ENCODE measurements around the gene ANP32B.

Gene ANP32B

DNA sequence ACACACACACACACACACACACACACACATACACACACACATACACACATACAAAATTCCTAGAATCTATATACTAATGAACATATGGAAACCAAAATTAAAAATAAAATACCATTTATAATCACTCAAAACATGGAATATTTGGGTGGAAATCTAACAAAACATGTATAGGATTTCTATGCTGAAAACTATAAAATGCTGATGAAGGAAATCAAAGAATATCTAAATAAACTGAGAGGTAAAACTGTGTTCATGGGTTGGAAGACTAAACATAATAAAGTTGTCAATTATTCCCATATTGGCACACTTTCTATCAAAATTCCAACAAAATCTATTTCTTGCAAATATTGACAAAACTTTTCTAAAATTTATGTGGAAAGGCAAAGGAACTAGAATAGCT is 48.0 kb downstream of the ANP32B start:
- DNase-seq (ENCODE audit: low read depth): no peak

DNA sequence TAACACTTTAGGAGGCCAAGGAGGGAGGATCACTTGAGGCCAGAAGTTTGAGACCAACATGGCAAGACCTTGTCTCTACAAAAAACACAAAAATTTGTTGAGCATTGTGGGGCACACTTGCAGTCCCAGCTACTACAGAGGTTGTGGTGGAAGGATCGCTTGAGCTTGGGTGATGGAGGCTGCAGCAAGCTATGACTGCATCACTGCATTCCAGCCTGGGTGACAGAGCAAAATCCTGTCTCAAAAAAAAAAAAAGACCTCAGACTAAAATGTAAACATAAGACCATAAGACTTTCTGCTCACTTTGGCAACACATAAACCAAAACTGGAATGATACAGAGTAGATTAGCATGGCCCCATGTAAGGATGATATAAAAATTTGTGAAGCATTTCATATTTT is 48.8 kb downstream of the ANP32B start:
- DNase-seq (ENCODE audit: low read depth): no peak

DNA sequence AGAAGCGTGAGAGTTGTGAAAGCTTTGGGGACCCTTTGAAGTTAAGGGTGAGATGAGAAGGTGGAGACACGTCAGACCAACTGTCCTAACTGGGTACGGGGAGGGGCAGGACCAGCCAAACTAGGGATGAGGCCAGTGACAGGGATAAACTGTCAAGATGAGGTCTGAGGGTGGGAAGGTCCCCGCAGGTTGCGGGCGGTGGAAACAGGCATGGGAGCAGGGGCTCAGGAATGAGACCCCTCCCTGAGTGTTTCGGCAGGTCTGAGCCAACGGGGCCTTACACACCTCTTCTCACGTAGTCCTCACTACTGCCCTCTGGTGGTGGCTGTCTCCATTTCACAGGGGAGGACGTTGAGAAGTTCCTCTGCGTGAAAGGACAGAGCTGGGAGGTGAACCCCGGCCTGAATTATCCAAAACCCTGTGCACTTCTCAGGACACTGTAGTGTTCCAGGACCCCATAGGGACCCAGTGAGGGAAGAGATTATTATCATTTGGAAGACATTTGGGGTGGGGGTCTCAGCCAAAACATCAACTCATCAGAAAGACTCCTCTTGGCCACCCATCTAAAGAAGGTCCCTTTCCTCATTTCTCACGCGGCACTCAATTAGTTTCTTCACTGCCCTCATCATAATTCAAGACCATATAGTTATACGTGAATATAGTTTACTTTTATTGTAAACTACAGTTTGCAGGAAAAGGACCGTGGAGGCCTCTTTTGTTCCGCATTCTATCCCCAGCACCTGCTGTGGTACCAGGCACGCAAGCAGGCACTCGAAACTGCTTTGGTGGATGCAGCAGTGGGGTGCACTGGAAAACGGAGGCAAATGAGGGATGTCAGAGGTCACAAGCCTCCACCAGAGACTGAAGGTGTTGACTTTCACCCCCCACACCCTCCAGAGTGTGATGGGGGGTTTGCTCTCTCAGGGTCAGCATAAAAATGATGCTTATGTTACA is 51.7 kb downstream of the ANP32B start:
- no peak for DNase-seq (ENCODE audit: low read depth)

DNA sequence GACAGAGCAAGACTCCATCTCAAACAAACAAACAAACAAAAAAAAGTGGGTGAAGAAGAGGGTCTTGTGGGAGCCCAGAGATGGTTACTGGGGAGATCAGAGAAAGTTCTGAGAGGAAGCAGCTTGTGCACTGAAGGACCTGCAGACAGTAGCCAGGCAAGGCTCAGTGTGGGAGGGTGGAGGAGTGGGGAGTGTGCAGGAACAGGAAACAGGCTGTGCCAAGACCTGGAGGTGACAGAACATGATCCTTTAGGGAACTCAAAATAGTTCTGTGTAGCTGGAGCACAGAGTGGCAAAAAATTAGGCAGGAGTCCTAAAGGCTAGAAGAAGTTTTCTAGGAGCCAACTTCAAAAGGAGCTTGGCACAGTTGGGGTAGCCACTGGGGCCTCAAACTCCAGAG is 54.2 kb downstream of the ANP32B start:
- DNase-seq (ENCODE audit: low read depth): no peak

DNA sequence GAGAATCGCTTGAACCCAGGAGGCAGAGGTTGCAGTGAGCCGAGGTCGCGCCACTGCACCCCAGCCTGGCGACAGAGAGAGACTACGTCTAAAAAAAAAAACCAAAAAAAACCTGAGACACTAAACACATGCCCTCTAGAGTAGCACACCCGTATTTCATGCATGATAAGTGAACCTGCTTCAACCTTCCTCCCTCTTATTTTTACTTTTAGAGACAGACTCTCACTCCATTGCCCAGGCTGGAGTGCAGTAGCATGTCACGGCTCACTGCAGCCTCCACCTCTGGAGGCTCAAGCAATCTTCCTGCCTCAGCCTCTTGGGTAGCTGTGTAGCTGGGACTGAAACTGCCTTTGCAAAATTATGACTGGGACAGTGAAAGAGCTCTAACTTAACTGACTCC is 55.8 kb downstream of the ANP32B start:
- DNase-seq (ENCODE audit: low read depth): no peak

DNA sequence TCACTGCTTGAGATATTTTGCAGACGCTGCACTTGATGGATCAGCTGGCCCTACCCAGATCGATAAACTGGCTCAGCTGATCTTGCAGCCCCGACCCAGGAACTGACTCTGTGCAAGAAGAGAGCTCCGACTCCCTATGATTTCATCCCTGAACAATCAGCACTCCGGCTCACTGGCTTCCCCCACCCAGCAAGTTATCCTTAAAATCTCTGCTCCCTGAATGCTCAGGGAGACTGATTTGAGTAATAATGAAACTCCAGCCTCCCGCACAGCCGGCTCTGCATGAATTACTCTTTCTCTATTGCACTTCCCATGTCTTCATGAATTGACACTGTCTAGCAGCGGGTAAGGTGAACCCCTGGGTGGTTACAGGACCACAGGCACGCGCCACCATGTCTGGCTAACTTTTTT is 56.5 kb downstream of the ANP32B start:
- DNase-seq (ENCODE audit: low read depth): no peak

DNA sequence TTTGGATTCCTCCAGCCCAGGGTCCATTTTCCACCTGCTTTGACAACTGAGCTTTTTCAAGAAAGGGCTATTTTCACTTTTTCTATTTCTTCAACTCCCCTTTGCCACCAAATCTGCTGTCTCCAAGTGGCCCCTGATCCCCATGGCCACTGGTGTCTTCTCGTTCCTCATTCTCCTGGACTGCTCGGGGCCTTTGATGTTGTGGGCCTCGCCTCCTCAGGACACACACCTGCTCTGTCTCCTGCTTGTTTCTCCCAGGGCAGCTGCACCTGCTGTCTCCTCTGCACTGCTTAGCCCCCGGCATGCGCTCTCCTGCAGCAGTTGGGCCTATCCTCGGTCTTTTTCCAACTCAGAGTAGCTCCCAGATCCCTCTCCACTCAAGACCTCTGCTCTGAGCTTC is 57.1 kb downstream of the ANP32B start:
- no peak for DNase-seq (ENCODE audit: low read depth)

DNA sequence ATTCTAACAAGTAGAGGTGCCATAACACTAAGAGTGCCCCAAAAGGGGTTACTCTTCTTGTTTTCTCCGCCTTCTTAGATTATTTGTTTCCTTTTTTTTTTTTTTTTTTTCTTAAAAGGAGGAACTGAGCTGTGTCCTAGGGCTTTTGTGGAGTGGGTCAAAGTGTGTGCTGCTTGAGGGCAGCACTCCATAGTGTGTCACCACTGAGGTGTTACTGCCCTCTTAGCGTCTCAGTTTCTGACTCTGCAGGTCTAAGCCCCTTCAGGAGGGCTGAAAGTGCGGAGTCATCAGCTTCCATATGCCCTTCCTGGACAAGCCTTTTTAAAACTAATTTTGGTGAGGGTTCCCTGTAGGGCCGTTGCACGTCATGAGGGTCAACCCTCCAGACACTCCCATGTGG is 60.8 kb downstream of the ANP32B start:
- DNase-seq (ENCODE audit: low read depth): no peak

DNA sequence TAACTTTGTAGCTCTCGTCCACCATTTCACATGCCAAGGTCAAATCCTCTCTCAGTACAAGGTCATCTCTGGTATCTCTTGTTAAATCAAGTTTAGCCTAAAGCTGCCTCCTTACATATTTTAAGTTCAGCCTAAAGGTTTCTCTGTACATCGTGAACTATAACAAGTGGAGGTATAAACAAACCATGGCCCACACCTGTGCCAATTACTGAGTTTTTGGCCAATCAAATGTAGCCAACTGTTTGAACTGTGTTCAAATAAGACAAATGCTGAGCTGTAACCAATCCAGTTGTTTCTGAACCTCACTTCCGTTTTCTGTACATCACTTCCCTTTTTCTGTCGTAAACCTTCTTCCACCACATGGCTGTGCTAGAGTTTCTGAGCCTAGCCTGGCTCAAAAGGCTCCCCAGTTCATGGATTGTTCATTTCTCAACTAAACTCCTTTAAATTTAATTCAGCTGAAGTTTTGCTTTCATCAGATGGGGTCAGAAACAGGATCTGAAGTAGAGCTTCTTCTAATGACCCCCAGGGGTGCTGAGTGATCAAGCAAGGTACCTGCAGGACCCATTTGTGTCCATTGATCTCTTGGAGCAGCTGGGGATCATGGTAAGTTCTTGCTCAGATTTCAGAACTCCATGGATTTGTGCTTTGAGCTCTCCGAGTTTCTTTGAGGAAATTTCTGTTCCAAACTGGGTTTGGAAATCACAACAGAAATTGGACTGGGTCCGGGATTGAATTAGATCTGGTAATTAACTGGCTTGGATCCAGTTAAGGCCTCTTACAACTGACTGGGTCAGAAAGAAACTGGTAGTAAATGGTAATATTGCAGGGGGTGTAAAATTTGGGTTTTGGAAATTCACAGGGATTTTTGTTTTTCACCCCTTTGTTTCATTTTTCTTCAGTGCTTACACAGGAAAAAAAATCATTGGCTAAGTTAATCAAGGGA is 62.4 kb downstream of the ANP32B start:
- DNase-seq (ENCODE audit: low read depth): no peak

DNA sequence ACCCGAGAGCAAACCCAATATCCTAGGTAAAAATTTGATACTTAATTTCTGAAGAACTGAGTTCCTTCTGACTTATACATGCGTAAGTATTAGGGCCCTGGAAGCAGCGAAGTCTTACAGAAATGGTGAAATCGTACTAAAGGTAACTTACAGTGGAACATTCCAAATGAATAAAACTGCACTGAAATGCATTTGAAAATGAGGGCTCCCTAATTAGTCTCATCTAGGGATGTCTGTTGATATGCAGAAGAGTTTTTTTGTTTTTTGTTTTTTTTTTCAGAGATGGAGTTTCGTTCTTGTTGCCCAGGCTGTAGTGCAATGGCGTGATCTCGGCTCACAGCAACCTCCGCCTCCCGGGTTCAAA is 63.0 kb downstream of the ANP32B start:
- no peak for DNase-seq (ENCODE audit: low read depth)

DNA sequence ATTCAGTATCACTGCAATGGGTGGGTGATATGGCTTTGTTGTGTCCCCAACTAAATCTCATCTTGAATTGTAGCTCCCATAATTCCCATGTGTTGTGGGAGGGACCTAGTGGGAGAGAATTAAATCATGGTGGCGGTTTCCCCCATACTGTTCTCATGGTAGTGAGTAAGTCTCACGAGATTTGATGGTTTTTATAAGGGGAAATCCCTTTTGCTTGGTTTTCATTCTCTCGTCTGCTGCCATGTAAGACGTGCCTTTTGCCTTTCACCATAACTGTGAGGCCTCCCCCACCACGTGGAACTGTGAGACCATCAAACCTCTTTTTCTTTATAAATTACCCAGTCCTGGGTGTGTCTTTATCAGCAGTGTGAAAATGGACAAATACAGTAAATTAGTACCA is 63.9 kb downstream of the ANP32B start:
- DNase-seq (ENCODE audit: low read depth): no peak

DNA sequence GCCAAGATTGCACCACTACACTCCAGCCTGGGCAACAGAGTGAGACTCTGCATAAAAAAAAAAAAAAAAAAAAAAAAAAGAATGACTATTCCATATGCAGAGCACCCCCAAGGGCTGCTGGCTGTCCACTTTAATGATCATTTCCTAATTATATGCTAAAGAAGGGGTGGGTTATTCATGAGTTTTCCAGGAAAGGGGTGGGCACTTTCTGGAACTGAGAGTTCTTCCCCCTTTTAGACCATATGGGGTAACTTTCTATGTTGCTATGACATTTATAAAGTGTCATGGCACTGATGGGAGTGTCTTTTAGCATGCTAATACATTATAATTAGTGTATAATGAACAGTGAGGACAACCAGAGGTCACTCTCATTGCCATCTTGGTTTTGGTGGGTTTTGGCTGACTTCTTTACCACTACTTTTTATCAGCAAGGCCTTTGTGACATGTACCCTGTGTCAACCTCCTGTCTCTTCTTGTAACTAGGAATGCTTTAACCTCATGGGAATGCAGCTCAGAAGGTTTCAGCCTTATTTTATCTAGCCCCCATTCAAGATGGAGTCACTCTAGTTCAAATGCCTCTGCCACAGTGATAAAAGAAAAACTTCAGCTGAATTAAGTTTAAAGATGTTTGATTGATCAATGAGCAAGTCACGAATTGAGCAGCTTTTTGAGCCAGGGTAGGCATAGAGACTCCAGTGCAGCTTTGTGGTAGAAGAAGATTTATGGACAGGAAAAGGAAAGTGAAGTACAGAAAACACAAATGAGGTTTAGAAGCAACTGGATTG is 66.3 kb downstream of the ANP32B start:
- DNase-seq (ENCODE audit: low read depth): no peak

DNA sequence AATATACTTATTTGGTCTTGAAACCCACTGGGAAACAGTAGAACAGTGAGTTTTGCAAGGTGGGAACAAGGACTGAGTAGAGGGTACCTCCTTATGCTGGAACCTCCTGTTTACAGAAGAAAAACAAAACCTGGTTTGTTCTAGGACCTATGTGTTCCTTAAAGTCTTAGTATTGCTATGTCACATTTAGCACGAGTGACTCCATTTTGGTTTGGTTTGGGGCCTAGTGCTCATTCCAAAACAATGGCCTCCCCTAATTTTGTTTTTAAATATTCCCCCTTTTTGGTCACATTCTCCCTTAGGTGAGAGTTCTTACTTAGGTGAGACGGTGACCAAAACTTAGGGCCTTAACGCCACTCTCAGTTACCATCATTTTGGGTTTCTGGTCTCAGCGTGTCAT is 67.2 kb downstream of the ANP32B start:
- DNase-seq (ENCODE audit: low read depth): no peak

DNA sequence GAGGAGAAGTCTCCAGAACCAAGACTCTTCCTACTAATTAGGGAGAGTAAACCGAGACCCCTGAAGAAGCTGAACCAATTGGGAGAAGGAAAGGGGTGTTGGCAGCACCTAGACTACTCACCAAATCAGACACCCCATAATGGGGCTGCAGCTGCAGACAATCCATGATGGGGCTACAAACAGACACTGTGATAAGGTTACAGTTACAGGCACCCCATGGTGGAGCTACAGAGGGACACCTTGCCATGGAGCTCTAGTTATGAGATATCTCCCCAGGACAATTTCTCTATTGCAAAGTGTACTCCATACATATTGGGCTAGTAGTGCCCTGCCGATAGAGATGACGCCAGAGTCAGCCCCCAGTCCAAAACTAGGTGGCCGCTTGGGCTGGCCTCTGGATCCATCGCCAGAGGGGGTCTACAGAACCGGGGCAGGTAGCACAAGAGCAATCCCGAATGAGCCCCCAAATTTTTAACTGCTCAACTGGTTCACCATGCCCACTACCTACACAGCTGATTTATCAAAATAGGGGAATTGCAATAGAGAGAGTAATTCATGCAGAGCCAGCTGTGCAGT is 71.3 kb downstream of the ANP32B start:
- no peak for DNase-seq (ENCODE audit: low read depth)

DNA sequence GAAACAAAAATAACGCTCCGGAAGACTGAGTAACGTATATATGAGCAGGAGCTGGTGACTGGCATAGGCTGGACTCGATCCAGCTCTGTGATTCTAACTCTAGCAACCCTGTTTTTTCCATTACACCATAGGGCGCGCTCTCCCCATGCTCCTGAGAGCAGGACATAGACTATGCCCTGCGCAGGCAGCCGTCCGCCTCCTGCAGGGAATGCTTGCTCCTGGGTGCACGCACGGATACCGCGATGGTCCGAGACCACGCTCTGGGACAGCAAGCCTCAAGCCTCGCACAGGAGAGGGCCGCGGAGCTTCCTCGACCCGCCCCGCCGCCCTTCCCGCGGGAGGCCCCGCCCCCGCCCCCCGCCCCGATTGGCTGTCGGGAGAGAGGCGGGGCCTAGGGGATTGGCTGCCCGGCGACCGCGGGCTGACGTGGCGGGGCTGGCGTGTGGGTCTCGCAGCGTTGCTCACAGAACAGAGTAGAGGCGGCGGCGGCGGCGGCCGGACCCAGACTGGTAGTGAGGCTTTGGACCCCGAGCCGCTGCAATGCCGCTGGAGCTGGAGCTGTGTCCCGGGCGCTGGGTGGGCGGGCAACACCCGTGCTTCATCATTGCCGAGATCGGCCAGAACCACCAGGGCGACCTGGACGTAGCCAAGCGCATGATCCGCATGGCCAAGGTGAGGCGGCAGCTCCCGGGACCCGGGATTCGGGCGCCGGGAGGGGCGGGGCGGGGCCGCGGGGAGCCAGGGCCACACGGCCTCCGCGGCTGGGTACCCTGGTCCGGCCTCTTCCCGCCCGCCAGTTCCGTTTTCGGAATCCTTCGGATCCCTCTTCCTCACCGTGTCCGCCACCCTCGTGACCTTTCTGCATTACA is 73.4 kb downstream of the ANP32B start, which contains the start of gene NANS:
Gene NANS, plus strand, starts transcription at position 464 of the 869 bp plus-strand sequence. Its CDS starts 77 bp downstream, at position 541.
- DNase-seq (ENCODE audit: low read depth): peak; percentile 75

DNA sequence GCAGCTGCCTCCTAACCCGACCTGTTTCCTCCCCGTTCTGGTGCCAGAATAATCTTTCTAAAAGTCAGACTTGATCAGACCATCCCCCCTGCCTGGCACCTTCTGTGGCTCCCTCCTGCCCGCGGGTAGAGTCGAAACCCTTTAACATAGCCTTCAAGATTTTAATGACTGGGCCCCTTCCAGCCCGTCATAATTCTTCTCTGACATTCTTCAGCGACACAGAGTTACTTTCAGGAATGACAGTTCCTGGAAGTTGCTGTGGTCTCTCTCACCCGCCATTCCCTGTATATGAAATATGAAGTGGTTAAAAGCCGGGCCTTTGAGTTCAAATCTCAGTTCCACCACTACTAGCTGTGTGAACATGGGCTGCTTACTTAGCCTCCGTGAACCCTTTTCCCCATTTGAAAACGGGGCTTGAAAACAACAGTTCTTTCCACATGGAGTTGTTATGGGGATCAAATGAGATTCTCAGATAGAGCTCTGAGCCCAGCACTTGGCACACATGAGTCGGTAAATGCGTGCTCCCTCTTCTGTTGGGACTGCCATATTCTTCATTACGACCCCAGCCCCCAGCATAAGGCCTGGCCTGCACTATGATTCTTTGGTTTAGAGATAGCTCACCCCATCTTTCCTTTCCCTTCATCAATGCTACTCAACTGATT is 74.1 kb downstream of the ANP32B start:
- DNase-seq (ENCODE audit: low read depth): no peak

DNA sequence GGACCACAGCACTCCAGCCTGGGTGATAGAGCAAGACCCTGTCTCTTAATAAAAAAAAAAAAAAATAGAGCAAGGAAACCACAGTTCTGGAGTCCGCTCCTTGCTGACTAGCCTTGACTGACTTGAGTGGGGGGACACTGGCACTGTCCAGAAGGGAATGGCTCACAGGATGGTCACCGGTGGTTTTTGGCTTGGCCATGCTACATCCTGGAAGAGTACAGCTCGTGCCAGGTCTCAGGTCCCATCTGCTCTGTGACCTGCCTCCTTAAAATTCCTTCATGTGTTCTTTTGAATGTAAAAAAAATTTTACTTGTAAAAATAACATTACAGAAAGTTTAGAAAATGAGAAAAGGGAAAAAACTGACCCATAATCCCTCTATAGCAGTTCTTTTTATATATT is 79.0 kb downstream of the ANP32B start:
- no peak for DNase-seq (ENCODE audit: low read depth)

DNA sequence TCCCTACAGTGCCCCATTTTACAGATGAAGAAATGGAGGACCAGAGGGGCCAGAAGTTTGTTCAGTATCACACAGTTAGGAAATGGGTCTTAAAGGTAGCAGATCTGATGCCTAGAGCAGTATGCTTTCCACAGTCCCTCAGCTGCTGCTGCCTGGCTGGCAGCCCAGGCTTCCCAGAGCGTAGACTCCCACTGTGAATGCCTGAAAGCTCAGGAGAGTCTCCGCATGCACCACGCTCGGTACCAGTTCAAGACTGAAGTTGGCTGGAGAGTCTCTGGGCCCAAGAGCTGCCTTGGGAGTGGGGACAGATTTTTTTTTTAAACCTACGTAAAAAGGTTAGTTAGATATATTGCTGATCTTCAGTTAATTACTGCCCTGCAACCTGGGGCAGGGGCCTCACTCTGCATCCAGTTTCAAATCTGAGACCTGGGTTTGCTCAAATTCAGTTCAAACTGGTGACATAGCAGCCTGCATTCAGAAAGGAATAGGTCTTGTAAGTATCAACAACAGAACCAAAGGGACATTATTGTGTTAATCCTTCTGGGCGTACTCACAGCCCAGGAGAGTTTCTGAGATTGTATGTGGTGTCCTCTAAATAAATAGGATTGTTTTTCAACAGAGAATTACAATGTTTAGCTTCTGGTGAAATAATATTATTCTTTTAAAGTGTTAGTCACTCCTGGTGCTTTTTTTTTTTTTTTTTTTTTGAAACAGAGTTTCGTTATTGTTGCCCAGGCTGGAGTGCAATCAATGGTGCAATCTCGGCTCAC is 81.7 kb downstream of the ANP32B start:
- DNase-seq (ENCODE audit: low read depth): no peak

All from non-pigmented ciliary epithelial cell (primary cell).